Stimulated activated CD8-positive, alpha-beta memory T cell treated with anti-CD3 and anti-CD28 coated beads, Interleukin-12 subunit alpha, Interleukin-12 subunit beta, amount 100 ng/mL, for 1 hour (primary cell): ENCODE measurements around the gene KIFC1.
"Not testable (repeated sequence)": the region's sequence is repeated elsewhere in the genome, so short reads cannot be mapped to it uniquely, and the experiment has no call there.

Experiments
- DNase-seq: peaks from one replicate; pipeline ENCODE4 v3.0.0-alpha.2; 2020; ENCODE audit warnings: low read depth

The KIFC1 gene

GRCh38 chr6:33391278-33391921 is at the start of gene KIFC1:
KIFC1 (plus strand) TSS chr6:33391823; CDS start chr6:33391986, 163 bp downstream.
- DNase-seq: peak; percentile 99

GRCh38 chr6:33343606-33343952 is 48.0 kb upstream of the KIFC1 start:
- not testable (repeated sequence) for DNase-seq

- peak; percentile 41 for DNase-seq
Observed at GRCh38 chr6:33343953-33344611, 47.5 kb upstream of the KIFC1 start.

GRCh38 chr6:33344701-33345697 is 46.6 kb upstream of the KIFC1 start:
- peak; percentile 50 for DNase-seq

- not testable (repeated sequence) for DNase-seq
Observed at GRCh38 chr6:33346972-33347371, 44.7 kb upstream of the KIFC1 start.

GRCh38 chr6:33347816-33348215 is 43.8 kb upstream of the KIFC1 start:
- no peak for DNase-seq

GRCh38 chr6:33355860-33356259 is 35.8 kb upstream of the KIFC1 start:
- DNase-seq: not testable (repeated sequence)

GRCh38 chr6:33356295-33356694 is 35.3 kb upstream of the KIFC1 start:
- no peak for DNase-seq

GRCh38 chr6:33357160-33357871 is 34.3 kb upstream of the KIFC1 start:
- not testable (repeated sequence) for DNase-seq

GRCh38 chr6:33359331-33359730 is 32.3 kb upstream of the KIFC1 start:
- DNase-seq: no peak

GRCh38 chr6:33363486-33363885 is 28.1 kb upstream of the KIFC1 start:
- not testable (repeated sequence) for DNase-seq

- not testable (repeated sequence) for DNase-seq
Observed at GRCh38 chr6:33364475-33365205, 27.0 kb upstream of the KIFC1 start.

- not testable (repeated sequence) for DNase-seq
Observed at GRCh38 chr6:33365206-33365971, 26.2 kb upstream of the KIFC1 start.

GRCh38 chr6:33367009-33367714 is 24.5 kb upstream of the KIFC1 start:
- no peak for DNase-seq

- not testable (repeated sequence) for DNase-seq
Observed at GRCh38 chr6:33367715-33368025, 24.0 kb upstream of the KIFC1 start.

GRCh38 chr6:33371901-33372300 is 19.7 kb upstream of the KIFC1 start:
- not testable (repeated sequence) for DNase-seq

- no peak for DNase-seq
Observed at GRCh38 chr6:33372526-33373123, 19.0 kb upstream of the KIFC1 start.

- no peak for DNase-seq
Observed at GRCh38 chr6:33373960-33374910, 17.4 kb upstream of the KIFC1 start.
